Tibial nerve (tissue), 3 donors: ENCODE data around the gene OBSCN.

Experiments
- EP300 ChIP-seq, 2 donors: sonication (generic); formaldehyde crosslinking; IDR thresholded peaks; one replicate each; pipeline ENCODE4 v1.6.1; 2017; ENCODE audit warnings: antibody characterized with exemption in 2 of 2, mild to moderate bottlenecking in 1 of 2
- POLR2A ChIP-seq, 2 donors: fragments of 450-650 bp; IDR thresholded peaks; one replicate each; pipeline ENCODE4 v1.6.1; 2017; ENCODE audit warnings: antibody characterized with exemption in 2 of 2, mild to moderate bottlenecking in 2 of 2, moderate library complexity in 2 of 2

GRCh38 chr1:228347181-228347580, 139.3 kb downstream of the OBSCN start:
- TF ChIP-seq POLR2A (IDR thresholded peaks at IDR 0.05) (no peak), EP300 (IDR thresholded peaks at IDR 0.05) (no peak)
